HepG2 (cell line): Measurements from ENCODE around the gene COG8. TPM values are rescaled to one million over a fixed set of nuclear protein-coding genes. Genes with fewer than 3 reads are reported as not detected.

Experiments used
- CEBPB ChIP-seq: IDR thresholded peaks from 2 replicates; pipeline ENCODE4 v1.6.1; 2011; ENCODE audit warnings: low read depth, low read length, improper control_type of control experiment, borderline replicate concordance
- GFI1 ChIP-seq: sonication (generic); formaldehyde crosslinking; IDR thresholded peaks from 2 replicates; pipeline ENCODE4 v1.5.0; 2020; ENCODE audit warnings: missing genetic modification reagents, mild to moderate bottlenecking, borderline replicate concordance
- HMG20B ChIP-seq: conservative IDR thresholded peaks from 2 replicates; pipeline ENCODE4 v1.6.1; 2016; ENCODE audit warnings: missing genetic modification reagents, missing compliant biosample characterization
- MED8 ChIP-seq: sonication (generic); formaldehyde crosslinking; IDR thresholded peaks from 2 replicates; pipeline ENCODE4 v1.8.1; 2023; ENCODE audit warnings: mild to moderate bottlenecking, missing genetic modification reagents; ENCODE audit not compliant: insufficient replicate concordance
- NFIB ChIP-seq: sonication (generic); formaldehyde crosslinking; IDR thresholded peaks from 2 replicates; pipeline ENCODE4 v1.9.0; 2021; ENCODE audit warnings: missing genetic modification reagents, mild to moderate bottlenecking, borderline replicate concordance
- NR1H2 ChIP-seq: sonication (generic); formaldehyde crosslinking; IDR thresholded peaks from 2 replicates; pipeline ENCODE4 v1.8.1; 2022; ENCODE audit warnings: low read depth, missing genetic modification reagents, borderline replicate concordance
- SMARCE1 ChIP-seq: fragments of 450-650 bp; IDR thresholded peaks from 2 replicates; pipeline ENCODE4 v1.6.1; 2017; ENCODE audit warnings: borderline replicate concordance
- ZBTB26 ChIP-seq: IDR thresholded peaks from 2 replicates; pipeline ENCODE4 v1.6.1; 2016; ENCODE audit warnings: missing compliant biosample characterization, missing genetic modification reagents, borderline replicate concordance
- ZFAT ChIP-seq: sonication (generic); formaldehyde crosslinking; conservative IDR thresholded peaks from 2 replicates; pipeline ENCODE4 v1.8.1; 2023; ENCODE audit warnings: missing genetic modification reagents, inconsistent platforms
- ZNF232 ChIP-seq: sonication (generic); formaldehyde crosslinking; IDR thresholded peaks from 2 replicates; pipeline ENCODE4 v1.4.0; 2020; ENCODE audit warnings: missing genetic modification reagents, borderline replicate concordance
- ZNF282 ChIP-seq: fragments of 450-650 bp; IDR thresholded peaks from 2 replicates; pipeline ENCODE4 v1.6.1; 2018; ENCODE audit not compliant: partially characterized antibody
- ZNF354B ChIP-seq: sonication (generic); formaldehyde crosslinking; IDR thresholded peaks from 2 replicates; pipeline ENCODE4 v1.8.0; 2022; ENCODE audit warnings: mild to moderate bottlenecking, missing genetic modification reagents
- ZNF441 ChIP-seq: sonication (generic); formaldehyde crosslinking; IDR thresholded peaks from 2 replicates; pipeline ENCODE4 v1.7.0; 2021; ENCODE audit warnings: missing genetic modification reagents, borderline replicate concordance
- ZNF7 ChIP-seq: IDR thresholded peaks from 2 replicates; pipeline ENCODE4 v1.6.1; 2016; ENCODE audit warnings: missing biosample characterization, missing genetic modification reagents
- ZNF720 ChIP-seq: sonication (generic); formaldehyde crosslinking; IDR thresholded peaks from 2 replicates; pipeline ENCODE4 v1.4.0; 2020; ENCODE audit warnings: missing genetic modification reagents
- ZNF772 ChIP-seq: sonication (generic); formaldehyde crosslinking; IDR thresholded peaks from 2 replicates; pipeline ENCODE4 v1.5.0; 2020; ENCODE audit warnings: mild to moderate bottlenecking, missing genetic modification reagents
- ZNF784 ChIP-seq: sonication (generic); formaldehyde crosslinking; IDR thresholded peaks from 2 replicates; pipeline ENCODE4 v1.5.1; 2020; ENCODE audit warnings: missing genetic modification reagents, mild to moderate bottlenecking, borderline replicate concordance
- polyA plus RNA-seq, 8 experiments: library from polyadenylated mRNA; depleted of rRNA in 3 of 8; stranded (reverse) in 7 of 8; unstranded in 1 of 8; fragments of >200 nt; fragmentation: Illumina TruSeq in 4 of 8; extraction: Trizol in 4 of 8; gene quantifications; 2 replicates each; pipeline versions ENCODE4 v1.2.1 to v1.2.3, GENCODE V29; 2011 to 2016; ENCODE audit warnings: low read depth in 4 of 8, missing spikeins in 1 of 8, mixed read lengths in 1 of 8; ENCODE audit not compliant: insufficient read depth in 1 of 8
- total RNA-seq, 5 experiments: library from RNA; depleted of rRNA; stranded (reverse); fragments of >200 nt; fragmentation: Illumina TruSeq; extraction: Trizol; gene quantifications; 2 replicates each; pipeline ENCODE4 v1.2.3, GENCODE V29; 2016; ENCODE audit warnings: low read depth in 1 of 5
- TF ChIP-seq, protein P1 (sequence below): sonication (generic); formaldehyde crosslinking; IDR thresholded peaks from 2 replicates; pipeline ENCODE4 v1.5.1; 2020; ENCODE audit warnings: missing genetic modification reagents, mild to moderate bottlenecking, borderline replicate concordance
- TF ChIP-seq, protein P2 (sequence below): sonication (generic); formaldehyde crosslinking; IDR thresholded peaks from 2 replicates; pipeline ENCODE4 v1.8.1; 2023; ENCODE audit warnings: mild to moderate bottlenecking, moderate library complexity, missing genetic modification reagents
- TF ChIP-seq, protein P3 (sequence below): fragments of 450-650 bp; IDR thresholded peaks from 2 replicates; pipeline ENCODE4 v1.6.1; 2016
- TF ChIP-seq, protein P4 (sequence below): sonication (generic); formaldehyde crosslinking; IDR thresholded peaks from 2 replicates; pipeline ENCODE4 v1.4.0; 2020; ENCODE audit warnings: missing genetic modification reagents, borderline replicate concordance

Gene COG8
- total and polyA plus RNA-seq, 2 of the 13 experiments (the other 11 are each of a cell fraction or from before 2014, with no cell fraction given), result 45.5 to 52.1 TPM

DNA sequence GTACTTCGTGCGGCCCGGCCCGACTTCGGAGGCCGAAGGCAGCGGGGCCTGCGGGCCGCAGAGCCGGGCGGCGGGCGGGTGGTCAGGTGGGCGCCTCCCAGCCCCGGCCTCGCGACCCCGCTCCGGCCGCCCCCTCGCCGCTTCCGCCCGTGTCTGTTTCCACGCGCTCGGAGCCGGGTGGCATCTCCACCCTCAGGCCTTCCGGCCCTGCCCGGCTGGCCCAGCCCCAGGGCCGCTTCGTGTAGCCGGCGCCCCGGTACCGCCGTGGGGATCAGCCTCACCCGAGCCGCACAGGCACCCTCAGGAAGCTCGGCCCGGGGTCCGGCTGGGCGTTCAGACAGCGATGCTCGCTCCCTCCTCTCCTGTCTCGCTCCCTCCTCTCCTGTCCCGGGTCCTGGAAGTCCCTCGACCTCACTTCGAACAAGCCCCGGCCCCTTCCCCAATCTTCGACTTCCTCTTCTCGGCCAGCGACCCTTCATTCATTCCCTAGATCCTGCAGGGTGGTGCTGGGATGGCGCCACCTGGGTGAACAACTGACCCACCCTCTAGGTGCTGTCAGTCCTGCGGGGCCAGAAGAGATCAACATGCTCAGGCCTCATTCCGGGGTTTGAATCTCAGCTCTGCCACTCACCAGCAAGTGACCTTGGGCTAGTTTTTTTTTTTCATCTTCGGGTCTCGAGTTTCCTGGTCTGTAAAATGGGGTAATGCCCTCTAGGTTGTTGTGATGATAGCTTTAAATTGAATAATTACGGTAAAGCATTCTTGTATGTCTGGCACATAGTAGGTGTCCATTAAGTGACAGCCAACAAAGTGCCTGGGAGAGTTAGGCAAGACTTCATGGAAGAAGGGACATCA lies 27.6 kb downstream of the COG8 start (continued):
- TF ChIP-seq ZNF784 (CRISPR knock-in tag) (peak; percentile 65; the same call in 1 of the 2 replicates), ZFAT (0 out of 2 replicates have a peak, but pooled peaks have one; percentile 72), SMARCE1 (no peak), ZBTB26 (CRISPR knock-in tag) (0 out of 2 replicates have a peak, but pooled peaks have one; percentile 13), ZNF282 (no peak), ZNF441 (CRISPR knock-in tag) (peak; percentile 13; the same call in 1 of the 2 replicates), ZNF7 (no peak), CEBPB (no peak), GFI1 (peak; percentile 97), ZNF720 (CRISPR knock-in tag) (no peak), ZNF354B (CRISPR knock-in tag) (peak; percentile 11; the same call in 1 of the 2 replicates), MED8 (CRISPR knock-in tag) (no peak), HMG20B (CRISPR knock-in tag) (peak; percentile 79), NFIB (CRISPR knock-in tag) (no peak), ZNF232 (peak; percentile 57; the same call in 1 of the 2 replicates), ZNF772 (0 out of 2 replicates have a peak, but pooled peaks have one; percentile 6), NR1H2 (CRISPR knock-in tag) (no peak)
- TF ChIP-seq, protein P1, sequence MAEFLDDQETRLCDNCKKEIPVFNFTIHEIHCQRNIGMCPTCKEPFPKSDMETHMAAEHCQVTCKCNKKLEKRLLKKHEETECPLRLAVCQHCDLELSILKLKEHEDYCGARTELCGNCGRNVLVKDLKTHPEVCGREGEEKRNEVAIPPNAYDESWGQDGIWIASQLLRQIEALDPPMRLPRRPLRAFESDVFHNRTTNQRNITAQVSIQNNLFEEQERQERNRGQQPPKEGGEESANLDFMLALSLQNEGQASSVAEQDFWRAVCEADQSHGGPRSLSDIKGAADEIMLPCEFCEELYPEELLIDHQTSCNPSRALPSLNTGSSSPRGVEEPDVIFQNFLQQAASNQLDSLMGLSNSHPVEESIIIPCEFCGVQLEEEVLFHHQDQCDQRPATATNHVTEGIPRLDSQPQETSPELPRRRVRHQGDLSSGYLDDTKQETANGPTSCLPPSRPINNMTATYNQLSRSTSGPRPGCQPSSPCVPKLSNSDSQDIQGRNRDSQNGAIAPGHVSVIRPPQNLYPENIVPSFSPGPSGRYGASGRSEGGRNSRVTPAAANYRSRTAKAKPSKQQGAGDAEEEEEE (CRISPR knock-in tag), result no peak
- TF ChIP-seq, protein P2, sequence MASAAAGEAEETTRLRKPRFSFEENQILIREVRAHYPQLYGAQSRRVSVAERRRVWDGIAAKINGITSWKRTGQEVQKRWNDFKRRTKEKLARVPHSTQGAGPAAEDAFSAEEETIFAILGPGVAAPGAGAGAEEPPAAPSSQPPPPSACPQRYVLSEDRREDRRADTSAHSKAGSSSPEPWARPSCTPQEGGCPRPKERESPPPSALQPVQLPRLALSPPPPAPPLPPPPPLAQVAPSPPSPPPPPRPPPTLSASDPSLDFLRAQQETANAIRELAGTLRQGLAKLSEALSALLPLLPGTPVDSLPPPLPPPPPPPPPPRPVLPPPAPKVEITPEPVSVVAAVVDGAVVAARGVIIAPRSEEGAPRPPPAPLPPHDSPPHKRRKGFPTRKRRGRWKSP (CRISPR knock-in tag), result no peak; the same call in none of the 2 replicates
- TF ChIP-seq, protein P3, sequence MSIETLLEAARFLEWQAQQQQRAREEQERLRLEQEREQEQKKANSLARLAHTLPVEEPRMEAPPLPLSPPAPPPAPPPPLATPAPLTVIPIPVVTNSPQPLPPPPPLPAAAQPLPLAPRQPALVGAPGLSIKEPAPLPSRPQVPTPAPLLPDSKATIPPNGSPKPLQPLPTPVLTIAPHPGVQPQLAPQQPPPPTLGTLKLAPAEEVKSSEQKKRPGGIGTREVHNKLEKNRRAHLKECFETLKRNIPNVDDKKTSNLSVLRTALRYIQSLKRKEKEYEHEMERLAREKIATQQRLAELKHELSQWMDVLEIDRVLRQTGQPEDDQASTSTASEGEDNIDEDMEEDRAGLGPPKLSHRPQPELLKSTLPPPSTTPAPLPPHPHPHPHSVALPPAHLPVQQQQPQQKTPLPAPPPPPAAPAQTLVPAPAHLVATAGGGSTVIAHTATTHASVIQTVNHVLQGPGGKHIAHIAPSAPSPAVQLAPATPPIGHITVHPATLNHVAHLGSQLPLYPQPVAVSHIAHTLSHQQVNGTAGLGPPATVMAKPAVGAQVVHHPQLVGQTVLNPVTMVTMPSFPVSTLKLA, result no peak
- TF ChIP-seq, protein P4, sequence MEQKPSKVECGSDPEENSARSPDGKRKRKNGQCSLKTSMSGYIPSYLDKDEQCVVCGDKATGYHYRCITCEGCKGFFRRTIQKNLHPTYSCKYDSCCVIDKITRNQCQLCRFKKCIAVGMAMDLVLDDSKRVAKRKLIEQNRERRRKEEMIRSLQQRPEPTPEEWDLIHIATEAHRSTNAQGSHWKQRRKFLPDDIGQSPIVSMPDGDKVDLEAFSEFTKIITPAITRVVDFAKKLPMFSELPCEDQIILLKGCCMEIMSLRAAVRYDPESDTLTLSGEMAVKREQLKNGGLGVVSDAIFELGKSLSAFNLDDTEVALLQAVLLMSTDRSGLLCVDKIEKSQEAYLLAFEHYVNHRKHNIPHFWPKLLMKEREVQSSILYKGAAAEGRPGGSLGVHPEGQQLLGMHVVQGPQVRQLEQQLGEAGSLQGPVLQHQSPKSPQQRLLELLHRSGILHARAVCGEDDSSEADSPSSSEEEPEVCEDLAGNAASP (CRISPR knock-in tag), result no peak
